Measurements from ENCODE around the gene NHP2. TPM values are rescaled to one million over a fixed set of nuclear protein-coding genes. Genes with fewer than 3 reads are reported as not detected.
A peak's percentile ranks its signal among the peaks of the same experiment; 100 is the strongest.

The NHP2 gene
- total RNA-seq, 1 experiment from 2014 or later: 263 TPM

DNA sequence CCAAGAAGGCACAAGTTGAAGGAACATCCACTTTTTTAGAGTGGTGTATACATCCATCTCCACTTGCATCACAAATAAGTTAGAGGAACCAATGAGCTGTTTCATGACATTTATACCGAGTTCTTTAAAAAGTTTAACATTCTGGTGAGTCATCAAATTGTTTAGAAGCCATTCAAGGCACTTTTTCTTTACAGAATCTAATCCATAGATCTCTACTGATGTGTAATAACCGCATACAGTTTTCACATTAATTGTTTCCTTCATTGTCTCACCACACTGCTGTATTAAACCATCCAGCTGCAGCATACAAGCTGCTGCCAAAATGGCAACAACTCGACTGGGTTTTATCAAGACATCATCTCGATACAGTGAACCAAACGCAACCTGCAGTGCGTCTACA is 32.7 kb upstream of the NHP2 start:
- TF ChIP-seq, protein P1, sequence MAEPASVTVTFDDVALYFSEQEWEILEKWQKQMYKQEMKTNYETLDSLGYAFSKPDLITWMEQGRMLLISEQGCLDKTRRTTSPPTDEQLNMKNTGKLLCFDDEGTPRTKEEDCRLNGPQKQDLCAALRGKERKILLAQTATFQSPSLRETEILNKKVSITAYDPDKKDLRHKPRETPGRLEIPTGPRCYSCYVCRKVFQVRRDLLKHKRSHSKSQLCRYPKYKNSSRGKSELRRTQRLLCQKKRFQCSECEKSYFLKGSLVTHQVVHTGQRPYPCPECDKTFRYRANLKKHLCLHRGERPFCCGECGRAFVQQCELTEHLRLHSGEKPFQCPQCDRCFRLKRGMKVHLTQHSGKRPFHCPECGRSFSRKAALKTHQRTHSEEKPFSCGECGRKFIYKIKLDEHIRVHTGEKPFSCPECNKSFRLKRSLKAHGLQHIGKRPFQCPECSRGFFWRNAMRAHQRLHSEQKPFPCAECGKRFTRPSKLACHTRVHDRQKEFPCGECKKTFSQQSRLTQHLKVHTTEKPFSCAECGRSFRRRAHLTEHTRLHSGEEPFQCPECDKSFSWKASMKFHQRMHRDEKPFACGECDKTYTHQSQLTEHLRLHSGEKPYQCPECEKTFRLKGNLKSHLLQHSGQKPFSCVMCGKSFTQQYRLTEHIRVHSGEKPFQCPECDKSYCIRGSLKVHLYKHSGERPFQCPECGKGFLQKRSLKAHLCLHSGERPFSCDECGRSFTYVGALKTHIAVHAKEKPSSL (CRISPR knock-in tag; conservative IDR thresholded peaks at IDR 0.05): no peak
- TF ChIP-seq, protein P2, sequence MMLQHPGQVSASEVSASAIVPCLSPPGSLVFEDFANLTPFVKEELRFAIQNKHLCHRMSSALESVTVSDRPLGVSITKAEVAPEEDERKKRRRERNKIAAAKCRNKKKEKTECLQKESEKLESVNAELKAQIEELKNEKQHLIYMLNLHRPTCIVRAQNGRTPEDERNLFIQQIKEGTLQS (CRISPR knock-in tag; conservative IDR thresholded peaks at IDR 0.05): no peak
- no peak for TF ChIP-seq FOXJ3 (CRISPR knock-in tag; IDR thresholded peaks at IDR 0.05; ENCODE audit: borderline replicate concordance)
- TF ChIP-seq NFE2L1 (CRISPR knock-in tag; IDR thresholded peaks at IDR 0.05): no peak
- no peak for TF ChIP-seq SMAD4 (CRISPR knock-in tag; IDR thresholded peaks at IDR 0.05)
- TF ChIP-seq RELA (CRISPR knock-in tag; IDR thresholded peaks at IDR 0.05; ENCODE audit: borderline replicate concordance): no peak
- TF ChIP-seq, protein P3, sequence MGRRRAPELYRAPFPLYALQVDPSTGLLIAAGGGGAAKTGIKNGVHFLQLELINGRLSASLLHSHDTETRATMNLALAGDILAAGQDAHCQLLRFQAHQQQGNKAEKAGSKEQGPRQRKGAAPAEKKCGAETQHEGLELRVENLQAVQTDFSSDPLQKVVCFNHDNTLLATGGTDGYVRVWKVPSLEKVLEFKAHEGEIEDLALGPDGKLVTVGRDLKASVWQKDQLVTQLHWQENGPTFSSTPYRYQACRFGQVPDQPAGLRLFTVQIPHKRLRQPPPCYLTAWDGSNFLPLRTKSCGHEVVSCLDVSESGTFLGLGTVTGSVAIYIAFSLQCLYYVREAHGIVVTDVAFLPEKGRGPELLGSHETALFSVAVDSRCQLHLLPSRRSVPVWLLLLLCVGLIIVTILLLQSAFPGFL (CRISPR knock-in tag; IDR thresholded peaks at IDR 0.05; ENCODE audit: borderline replicate concordance): no peak
- no peak for TF ChIP-seq FOXP1 (CRISPR knock-in tag; IDR thresholded peaks at IDR 0.05; ENCODE audit: borderline replicate concordance)
- DNase-seq (ENCODE audit: low spot score) (no peak), ATAC-seq (no peak)
- Mint-ChIP-seq H3K27me3 (ENCODE audit: low read depth) (peaks cover 3% of the 10 kb centered on the region; the same call in 1 of the 2 replicates), H3K4me3 (no peak overlapping the region), H3K36me3 (no peaks in the 10 kb centered on the region; the same call in 1 of the 2 replicates), H3K27ac (no peak overlapping the region), H3K4me1 (peaks cover 13% of the 10 kb centered on the region), H3K9me3 (0 out of 2 replicates have a peak, but pooled peaks cover 4% of the 10 kb centered on the region)
- CTCF ChIA-PET: no interaction called here
- POLR2A ChIA-PET: interaction anchor here (3.7 kb wide), 1 partner anchor 18 kb away, joined by 15 read pairs; the partner anchor contains the start of gene HNRNPAB

DNA sequence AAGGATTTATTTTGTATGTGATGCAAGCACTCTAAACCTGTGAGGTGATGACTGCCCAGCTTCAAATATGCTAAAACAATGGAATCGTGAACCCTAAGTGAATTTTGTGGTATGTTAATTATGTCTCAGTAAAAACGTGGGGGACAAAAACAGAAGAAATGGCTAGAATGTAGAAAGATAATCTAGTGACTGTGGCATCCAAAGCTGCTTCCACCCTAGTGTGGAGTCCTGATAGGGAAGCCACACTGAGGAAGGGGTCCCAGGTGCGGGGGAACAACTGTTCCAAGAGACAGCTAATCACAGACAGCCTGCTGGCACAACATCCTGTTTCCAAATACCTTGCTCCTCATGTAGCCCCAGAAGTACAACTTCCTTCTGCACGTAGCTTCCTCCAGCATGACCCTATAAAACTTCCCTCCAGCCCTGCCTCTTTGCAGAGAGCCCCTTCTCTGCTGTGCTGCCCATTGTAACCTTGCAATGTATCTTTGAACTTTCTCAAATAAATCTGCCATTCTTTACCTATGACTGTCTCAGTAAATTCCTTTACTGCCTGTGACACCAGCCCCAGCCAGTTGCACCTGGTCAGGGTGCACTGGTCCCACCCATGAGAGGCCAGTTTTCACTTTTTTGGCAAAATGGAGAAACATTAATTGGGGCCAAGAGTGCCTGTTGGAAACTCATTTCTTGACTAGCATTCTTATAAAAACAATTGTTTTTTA is 28.6 kb upstream of the NHP2 start:
- no peaks in the 10 kb centered on the region for H3K27me3 Mint-ChIP-seq (ENCODE audit: low read depth)
- ATAC-seq (no peak), DNase-seq (ENCODE audit: low spot score) (no peak)
- ChIA-PET CTCF (interaction anchor here (1.0 to 4.1 kb wide), 3 partner anchors 13 to 107 kb away, joined by 3 to 55 read pairs (median 4); partner anchors contain the start of gene HNRNPAB), POLR2A (interaction anchor here (0.8 to 3.6 kb wide), 2 partner anchors 22 to 66 kb away, joined by 5 to 67 read pairs; partner anchors contain the start of gene HNRNPAB)
- H3K9me3 Mint-ChIP-seq: peaks cover 3% of the 10 kb centered on the region; the same call in 1 of the 2 replicates
- no peak overlapping the region; the same call in 1 of the 2 replicates for H3K4me3 Mint-ChIP-seq
- peak overlapping the region; percentile 85 for H3K27ac Mint-ChIP-seq
- peaks cover 2% of the 10 kb centered on the region; the same call in 1 of the 2 replicates for H3K36me3 Mint-ChIP-seq
- peaks cover 43% of the 10 kb centered on the region for H3K4me1 Mint-ChIP-seq
- TF ChIP-seq NR2C2 (CRISPR knock-in tag; IDR thresholded peaks at IDR 0.05): no peak
- no peak for TF ChIP-seq GRHL2 (CRISPR knock-in tag; IDR thresholded peaks at IDR 0.05; ENCODE audit: insufficient replicate concordance, severe bottlenecking)
- no peak for TF ChIP-seq RELA (CRISPR knock-in tag; IDR thresholded peaks at IDR 0.05; ENCODE audit: borderline replicate concordance)
- no peak for TF ChIP-seq NR1H2 (CRISPR knock-in tag; IDR thresholded peaks at IDR 0.05)
- no peak for TF ChIP-seq EMX1 (CRISPR knock-in tag; IDR thresholded peaks at IDR 0.05)
- TF ChIP-seq, protein P4, sequence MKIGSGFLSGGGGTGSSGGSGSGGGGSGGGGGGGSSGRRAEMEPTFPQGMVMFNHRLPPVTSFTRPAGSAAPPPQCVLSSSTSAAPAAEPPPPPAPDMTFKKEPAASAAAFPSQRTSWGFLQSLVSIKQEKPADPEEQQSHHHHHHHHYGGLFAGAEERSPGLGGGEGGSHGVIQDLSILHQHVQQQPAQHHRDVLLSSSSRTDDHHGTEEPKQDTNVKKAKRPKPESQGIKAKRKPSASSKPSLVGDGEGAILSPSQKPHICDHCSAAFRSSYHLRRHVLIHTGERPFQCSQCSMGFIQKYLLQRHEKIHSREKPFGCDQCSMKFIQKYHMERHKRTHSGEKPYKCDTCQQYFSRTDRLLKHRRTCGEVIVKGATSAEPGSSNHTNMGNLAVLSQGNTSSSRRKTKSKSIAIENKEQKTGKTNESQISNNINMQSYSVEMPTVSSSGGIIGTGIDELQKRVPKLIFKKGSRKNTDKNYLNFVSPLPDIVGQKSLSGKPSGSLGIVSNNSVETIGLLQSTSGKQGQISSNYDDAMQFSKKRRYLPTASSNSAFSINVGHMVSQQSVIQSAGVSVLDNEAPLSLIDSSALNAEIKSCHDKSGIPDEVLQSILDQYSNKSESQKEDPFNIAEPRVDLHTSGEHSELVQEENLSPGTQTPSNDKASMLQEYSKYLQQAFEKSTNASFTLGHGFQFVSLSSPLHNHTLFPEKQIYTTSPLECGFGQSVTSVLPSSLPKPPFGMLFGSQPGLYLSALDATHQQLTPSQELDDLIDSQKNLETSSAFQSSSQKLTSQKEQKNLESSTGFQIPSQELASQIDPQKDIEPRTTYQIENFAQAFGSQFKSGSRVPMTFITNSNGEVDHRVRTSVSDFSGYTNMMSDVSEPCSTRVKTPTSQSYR (CRISPR knock-in tag; IDR thresholded peaks at IDR 0.05): no peak
- TF ChIP-seq ZNF121 (CRISPR knock-in tag; IDR thresholded peaks at IDR 0.05): no peak
- TF ChIP-seq ZBTB21 (CRISPR knock-in tag; IDR thresholded peaks at IDR 0.05; ENCODE audit: borderline replicate concordance): no peak
- TF ChIP-seq IRF2 (CRISPR knock-in tag; IDR thresholded peaks at IDR 0.05; ENCODE audit: borderline replicate concordance, low read depth): no peak
- TF ChIP-seq, protein P5, sequence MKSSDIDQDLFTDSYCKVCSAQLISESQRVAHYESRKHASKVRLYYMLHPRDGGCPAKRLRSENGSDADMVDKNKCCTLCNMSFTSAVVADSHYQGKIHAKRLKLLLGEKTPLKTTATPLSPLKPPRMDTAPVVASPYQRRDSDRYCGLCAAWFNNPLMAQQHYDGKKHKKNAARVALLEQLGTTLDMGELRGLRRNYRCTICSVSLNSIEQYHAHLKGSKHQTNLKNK (CRISPR knock-in tag; IDR thresholded peaks at IDR 0.05): no peak
- TF ChIP-seq GABPB1 (CRISPR knock-in tag; IDR thresholded peaks at IDR 0.05): no peak
- TF ChIP-seq FOXJ3 (CRISPR knock-in tag; IDR thresholded peaks at IDR 0.05; ENCODE audit: borderline replicate concordance): no peak
- TF ChIP-seq, protein P2 (CRISPR knock-in tag; conservative IDR thresholded peaks at IDR 0.05): no peak
- TF ChIP-seq, protein P6, sequence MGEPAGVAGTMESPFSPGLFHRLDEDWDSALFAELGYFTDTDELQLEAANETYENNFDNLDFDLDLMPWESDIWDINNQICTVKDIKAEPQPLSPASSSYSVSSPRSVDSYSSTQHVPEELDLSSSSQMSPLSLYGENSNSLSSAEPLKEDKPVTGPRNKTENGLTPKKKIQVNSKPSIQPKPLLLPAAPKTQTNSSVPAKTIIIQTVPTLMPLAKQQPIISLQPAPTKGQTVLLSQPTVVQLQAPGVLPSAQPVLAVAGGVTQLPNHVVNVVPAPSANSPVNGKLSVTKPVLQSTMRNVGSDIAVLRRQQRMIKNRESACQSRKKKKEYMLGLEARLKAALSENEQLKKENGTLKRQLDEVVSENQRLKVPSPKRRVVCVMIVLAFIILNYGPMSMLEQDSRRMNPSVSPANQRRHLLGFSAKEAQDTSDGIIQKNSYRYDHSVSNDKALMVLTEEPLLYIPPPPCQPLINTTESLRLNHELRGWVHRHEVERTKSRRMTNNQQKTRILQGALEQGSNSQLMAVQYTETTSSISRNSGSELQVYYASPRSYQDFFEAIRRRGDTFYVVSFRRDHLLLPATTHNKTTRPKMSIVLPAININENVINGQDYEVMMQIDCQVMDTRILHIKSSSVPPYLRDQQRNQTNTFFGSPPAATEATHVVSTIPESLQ (CRISPR knock-in tag; IDR thresholded peaks at IDR 0.05): no peak
- TF ChIP-seq, protein P1 (CRISPR knock-in tag; conservative IDR thresholded peaks at IDR 0.05): no peak
- TF ChIP-seq ELF4 (CRISPR knock-in tag; IDR thresholded peaks at IDR 0.05; ENCODE audit: low read depth): no peak
- TF ChIP-seq GTF2I (CRISPR knock-in tag; conservative IDR thresholded peaks at IDR 0.05): no peak
